Activated CD8-positive, alpha-beta memory T cell treated with anti-CD3 and anti-CD28 coated beads, Interleukin-2, amount 50 U/mL, for 24 hours (primary cell): Measurements from ENCODE around the gene NHSL1.

ENCODE experiments used
- DNase-seq: peaks from one replicate; pipeline ENCODE4 v3.0.0-alpha.2; 2020; ENCODE audit errors: extremely low read depth

Gene NHSL1

GRCh38 chr6:138499303-138500018 is at the start of gene NHSL1:
TSS of gene NHSL1 (minus strand) at chr6:138499494. CDS start at chr6:138499290, 204 bp downstream.
- DNase-seq, result no peak

- no peak for DNase-seq
Measured at GRCh38 chr6:138546733-138547185, 47.5 kb upstream of the NHSL1 start.

GRCh38 chr6:138545621-138545980 is 46.3 kb upstream of the NHSL1 start:
- DNase-seq, result no peak

- no peak for DNase-seq
Measured at GRCh38 chr6:138544501-138544900, 45.2 kb upstream of the NHSL1 start.

GRCh38 chr6:138543657-138544056 is 44.4 kb upstream of the NHSL1 start:
- no peak for DNase-seq

GRCh38 chr6:138541823-138542481 is 42.7 kb upstream of the NHSL1 start:
- no peak for DNase-seq

- no peak for DNase-seq
Measured at GRCh38 chr6:138540468-138540867, 41.2 kb upstream of the NHSL1 start.

- no peak for DNase-seq
Measured at GRCh38 chr6:138539876-138540275, 40.6 kb upstream of the NHSL1 start.

GRCh38 chr6:138538390-138539031 is 39.2 kb upstream of the NHSL1 start:
- DNase-seq, result no peak

- DNase-seq, result no peak
Measured at GRCh38 chr6:138537106-138537505, 37.8 kb upstream of the NHSL1 start.

- DNase-seq, result no peak
Measured at GRCh38 chr6:138535728-138536455, 36.6 kb upstream of the NHSL1 start.

- DNase-seq, result no peak
Measured at GRCh38 chr6:138533667-138534066, 34.4 kb upstream of the NHSL1 start.

GRCh38 chr6:138531387-138531786 is 32.1 kb upstream of the NHSL1 start:
- no peak for DNase-seq

GRCh38 chr6:138529478-138529877 is 30.2 kb upstream of the NHSL1 start:
- DNase-seq, result no peak

- no peak for DNase-seq
Measured at GRCh38 chr6:138528956-138529355, 29.7 kb upstream of the NHSL1 start.

- DNase-seq, result no peak
Measured at GRCh38 chr6:138528137-138528536, 28.8 kb upstream of the NHSL1 start.

GRCh38 chr6:138527411-138528088 is 28.3 kb upstream of the NHSL1 start:
- DNase-seq, result no peak

GRCh38 chr6:138526822-138527235 is 27.5 kb upstream of the NHSL1 start:
- no peak for DNase-seq

- no peak for DNase-seq
Measured at GRCh38 chr6:138525355-138525754, 26.1 kb upstream of the NHSL1 start.

GRCh38 chr6:138524526-138524925 is 25.2 kb upstream of the NHSL1 start:
- DNase-seq, result no peak

- DNase-seq, result no peak
Measured at GRCh38 chr6:138523347-138524210, 24.3 kb upstream of the NHSL1 start.
